HEK293 (cell line): ENCODE results near the gene FBXO2.
A peak's percentile ranks its signal among the peaks of the same experiment; 100 is the strongest.

Source experiments
- CTCF ChIA-PET: fragments of 350-600 bp; formaldehyde crosslinking; extraction: SDS; loops from one replicate; lab custom pipeline; 2021; ENCODE audit warnings: antibody characterized with exemption; lab: Yijun Ruan, JAX
- POLR2A ChIA-PET: fragments of 300-600 bp; formaldehyde crosslinking; extraction: SDS; loops from one replicate; lab custom pipeline; 2020; ENCODE audit warnings: antibody characterized with exemption, inconsistent platforms; lab: Yijun Ruan, JAX
- H3K27ac ChIP-seq: fragments of 200-500 bp; sonication (Bioruptor generic); 2 replicates; pipeline ENCODE4 v1.5.1; 2014; ENCODE audit warnings: low read depth, low read length, control low read depth, inconsistent platforms; ENCODE audit errors: extremely low read depth
- H3K36me3 ChIP-seq, 2 experiments: fragments of 200-500 bp in 1 of 2; sonication (Bioruptor generic) in 1 of 2; 1 replicate in 1 of 2; 2 replicates in 1 of 2; pipeline ENCODE4 v1.5.1; 2014 to 2017; ENCODE audit warnings: inconsistent platforms in 2 of 2, low read length in 2 of 2; ENCODE audit not compliant: control insufficient read depth in 2 of 2, insufficient read depth in 1 of 2
- H3K4me1 ChIP-seq: fragments of 200-500 bp; sonication (Bioruptor generic); 2 replicates; pipeline ENCODE4 v1.5.1; 2014; ENCODE audit warnings: mild to moderate bottlenecking, low read length, inconsistent platforms; ENCODE audit not compliant: control insufficient read depth, insufficient read depth
- H3K4me3 ChIP-seq: 2 replicates; pipeline ENCODE4 v1.5.1; 2011; ENCODE audit warnings: low read depth, mild to moderate bottlenecking, control low read depth, low read length, moderate library complexity
- H3K9me3 ChIP-seq: fragments of 200-500 bp; sonication (Bioruptor generic); 2 replicates; pipeline ENCODE4 v1.5.1; 2014; ENCODE audit warnings: low read depth, low read length, inconsistent platforms; ENCODE audit not compliant: control insufficient read depth, insufficient read depth
- BCL11A ChIP-seq: fragments of 450-650 bp; formaldehyde crosslinking; IDR thresholded peaks from 2 replicates; pipeline ENCODE4 v1.5.1; 2016; ENCODE audit warnings: low read depth, missing biosample characterization, missing genetic modification characterization
- FEZF1 ChIP-seq: fragments of 450-650 bp; formaldehyde crosslinking; IDR thresholded peaks from 2 replicates; pipeline ENCODE4 v1.5.1; 2016; ENCODE audit warnings: missing biosample characterization, missing genetic modification characterization
- KLF10 ChIP-seq: fragments of 450-650 bp; IDR thresholded peaks from 2 replicates; pipeline ENCODE4 v1.5.1; 2018; ENCODE audit warnings: missing biosample characterization, mild to moderate bottlenecking, missing genetic modification characterization
- ZBTB1 ChIP-seq: fragments of 450-650 bp; formaldehyde crosslinking; IDR thresholded peaks from 2 replicates; pipeline ENCODE4 v1.5.1; 2016; ENCODE audit warnings: missing biosample characterization, missing genetic modification characterization
- ZBTB17 ChIP-seq: fragments of 450-650 bp; formaldehyde crosslinking; IDR thresholded peaks from 2 replicates; pipeline ENCODE4 v1.5.1; 2016; ENCODE audit warnings: missing biosample characterization, missing genetic modification characterization
- ZBTB20 ChIP-seq: fragments of 450-650 bp; formaldehyde crosslinking; IDR thresholded peaks from 2 replicates; pipeline ENCODE4 v1.5.1; 2016; ENCODE audit warnings: missing biosample characterization, missing genetic modification characterization
- ZFHX2 ChIP-seq: fragments of 450-650 bp; formaldehyde crosslinking; conservative IDR thresholded peaks from 2 replicates; pipeline ENCODE4 v1.5.1; 2016; ENCODE audit warnings: missing biosample characterization, missing genetic modification characterization
- ZNF10 ChIP-seq: fragments of 450-650 bp; formaldehyde crosslinking; IDR thresholded peaks from 2 replicates; pipeline ENCODE4 v1.5.1; 2017; ENCODE audit warnings: missing biosample characterization, missing genetic modification characterization
- ZNF223 ChIP-seq: fragments of 450-650 bp; formaldehyde crosslinking; IDR thresholded peaks from 2 replicates; pipeline ENCODE4 v1.5.1; 2016; ENCODE audit warnings: missing biosample characterization, missing genetic modification characterization
- ZNF239 ChIP-seq: fragments of 450-650 bp; formaldehyde crosslinking; IDR thresholded peaks from 2 replicates; pipeline ENCODE4 v1.5.1; 2016; ENCODE audit warnings: missing biosample characterization, missing genetic modification characterization
- ZNF302 ChIP-seq: fragments of 450-650 bp; formaldehyde crosslinking; IDR thresholded peaks from 2 replicates; pipeline ENCODE4 v1.5.1; 2016; ENCODE audit warnings: missing biosample characterization, missing genetic modification characterization, low read depth
- ZNF335 ChIP-seq: fragments of 450-650 bp; formaldehyde crosslinking; conservative IDR thresholded peaks from 2 replicates; pipeline ENCODE4 v1.5.1; 2016; ENCODE audit warnings: missing biosample characterization, missing genetic modification characterization
- ZNF341 ChIP-seq: fragments of 450-650 bp; formaldehyde crosslinking; IDR thresholded peaks from 2 replicates; pipeline ENCODE4; 2016; ENCODE audit warnings: low read depth, missing biosample characterization, missing genetic modification characterization
- ZNF366 ChIP-seq: fragments of 450-650 bp; formaldehyde crosslinking; conservative IDR thresholded peaks from 2 replicates; pipeline ENCODE4 v1.5.1; 2016; ENCODE audit warnings: missing biosample characterization, missing genetic modification characterization
- ZNF596 ChIP-seq: fragments of 450-650 bp; IDR thresholded peaks from 2 replicates; pipeline ENCODE4 v1.5.0; 2018; ENCODE audit warnings: missing biosample characterization, mild to moderate bottlenecking, missing genetic modification characterization, moderate library complexity
- ZNF600 ChIP-seq: fragments of 450-650 bp; formaldehyde crosslinking; IDR thresholded peaks from 2 replicates; pipeline ENCODE4 v1.5.1; 2016; ENCODE audit warnings: missing biosample characterization, missing genetic modification characterization
- ZNF670 ChIP-seq: fragments of 450-650 bp; formaldehyde crosslinking; IDR thresholded peaks from 2 replicates; pipeline ENCODE4 v1.5.1; 2016; ENCODE audit warnings: missing biosample characterization, missing genetic modification characterization, low read depth
- ZNF843 ChIP-seq: fragments of 450-650 bp; formaldehyde crosslinking; IDR thresholded peaks from 2 replicates; pipeline ENCODE4 v1.5.1; 2016; ENCODE audit warnings: missing biosample characterization, missing genetic modification characterization
- TF ChIP-seq, protein P1 (sequence below): fragments of 450-650 bp; formaldehyde crosslinking; IDR thresholded peaks from 2 replicates; pipeline ENCODE4 v1.5.1; 2016; ENCODE audit warnings: missing biosample characterization, missing genetic modification characterization
- TF ChIP-seq, protein P2 (sequence below): fragments of 450-650 bp; formaldehyde crosslinking; IDR thresholded peaks from 2 replicates; pipeline ENCODE4 v1.5.1; 2017; ENCODE audit warnings: missing biosample characterization, missing genetic modification characterization
- TF ChIP-seq, protein P3 (sequence below): fragments of 450-650 bp; formaldehyde crosslinking; conservative IDR thresholded peaks from 2 replicates; pipeline ENCODE4 v1.5.1; 2016; ENCODE audit warnings: low read depth, missing biosample characterization, missing genetic modification characterization
- TF ChIP-seq, protein P4 (sequence below): fragments of 450-650 bp; formaldehyde crosslinking; IDR thresholded peaks from 2 replicates; pipeline ENCODE4 v1.5.1; 2016; ENCODE audit warnings: missing biosample characterization, missing genetic modification characterization

Gene FBXO2

DNA sequence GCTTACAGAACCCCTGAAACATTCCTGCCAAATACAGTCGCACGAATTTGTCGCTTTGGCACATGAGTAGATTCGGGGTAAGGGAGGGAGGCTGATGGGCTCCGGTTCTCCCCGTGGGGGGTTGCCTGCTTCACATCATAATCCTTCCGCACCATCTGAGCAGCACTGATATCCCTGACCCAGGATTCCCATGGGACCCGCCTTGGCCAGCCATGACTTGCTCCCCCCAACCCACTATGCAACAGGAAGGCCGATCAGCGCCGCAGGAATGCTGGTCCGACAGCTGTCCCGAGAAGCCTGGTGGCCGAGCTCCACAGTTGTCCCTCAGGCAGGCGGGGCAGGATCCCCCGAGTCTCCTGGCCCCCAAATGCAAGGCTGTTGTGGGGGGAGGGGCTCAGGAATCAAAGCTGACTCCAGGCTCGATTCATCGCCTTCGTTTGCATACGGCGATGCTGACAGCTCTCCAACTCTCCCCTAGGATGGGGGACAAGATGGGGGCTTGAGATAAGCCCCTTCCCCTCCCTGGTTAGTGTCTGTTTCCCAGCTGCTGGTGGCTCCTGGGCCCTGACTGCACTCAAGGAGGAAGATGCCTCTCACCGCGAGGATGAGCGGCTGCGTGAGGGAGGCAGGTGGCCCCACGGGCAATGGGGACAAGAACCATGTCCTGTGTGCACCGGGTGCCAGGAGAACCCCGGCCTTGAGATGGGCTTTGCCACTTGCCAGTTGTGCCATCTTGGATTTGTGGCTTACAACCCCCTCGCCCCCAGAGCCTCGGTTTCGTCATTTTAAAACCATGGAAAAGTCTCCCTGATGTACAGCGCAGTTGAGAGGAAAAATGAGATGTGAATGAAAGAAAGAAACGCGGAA lies 46.6 kb upstream of the FBXO2 start (continued):
- no peak for TF ChIP-seq ZBTB1
- no peak for TF ChIP-seq ZNF843 (tag by site-specific recombination)
- TF ChIP-seq, protein P1, sequence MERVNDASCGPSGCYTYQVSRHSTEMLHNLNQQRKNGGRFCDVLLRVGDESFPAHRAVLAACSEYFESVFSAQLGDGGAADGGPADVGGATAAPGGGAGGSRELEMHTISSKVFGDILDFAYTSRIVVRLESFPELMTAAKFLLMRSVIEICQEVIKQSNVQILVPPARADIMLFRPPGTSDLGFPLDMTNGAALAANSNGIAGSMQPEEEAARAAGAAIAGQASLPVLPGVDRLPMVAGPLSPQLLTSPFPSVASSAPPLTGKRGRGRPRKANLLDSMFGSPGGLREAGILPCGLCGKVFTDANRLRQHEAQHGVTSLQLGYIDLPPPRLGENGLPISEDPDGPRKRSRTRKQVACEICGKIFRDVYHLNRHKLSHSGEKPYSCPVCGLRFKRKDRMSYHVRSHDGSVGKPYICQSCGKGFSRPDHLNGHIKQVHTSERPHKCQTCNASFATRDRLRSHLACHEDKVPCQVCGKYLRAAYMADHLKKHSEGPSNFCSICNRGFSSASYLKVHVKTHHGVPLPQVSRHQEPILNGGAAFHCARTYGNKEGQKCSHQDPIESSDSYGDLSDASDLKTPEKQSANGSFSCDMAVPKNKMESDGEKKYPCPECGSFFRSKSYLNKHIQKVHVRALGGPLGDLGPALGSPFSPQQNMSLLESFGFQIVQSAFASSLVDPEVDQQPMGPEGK (tag by site-specific recombination) = 0 out of 2 replicates have a peak, but pooled peaks have one; percentile 19
- no peak for TF ChIP-seq ZBTB20 (tag by site-specific recombination)
- no peak for TF ChIP-seq ZNF341
- peak; percentile 37; the same call in 1 of the 2 replicates for TF ChIP-seq ZBTB17
- TF ChIP-seq ZNF223 (tag by site-specific recombination) = no peak
- no peak for TF ChIP-seq BCL11A (tag by site-specific recombination)
- TF ChIP-seq, protein P2, sequence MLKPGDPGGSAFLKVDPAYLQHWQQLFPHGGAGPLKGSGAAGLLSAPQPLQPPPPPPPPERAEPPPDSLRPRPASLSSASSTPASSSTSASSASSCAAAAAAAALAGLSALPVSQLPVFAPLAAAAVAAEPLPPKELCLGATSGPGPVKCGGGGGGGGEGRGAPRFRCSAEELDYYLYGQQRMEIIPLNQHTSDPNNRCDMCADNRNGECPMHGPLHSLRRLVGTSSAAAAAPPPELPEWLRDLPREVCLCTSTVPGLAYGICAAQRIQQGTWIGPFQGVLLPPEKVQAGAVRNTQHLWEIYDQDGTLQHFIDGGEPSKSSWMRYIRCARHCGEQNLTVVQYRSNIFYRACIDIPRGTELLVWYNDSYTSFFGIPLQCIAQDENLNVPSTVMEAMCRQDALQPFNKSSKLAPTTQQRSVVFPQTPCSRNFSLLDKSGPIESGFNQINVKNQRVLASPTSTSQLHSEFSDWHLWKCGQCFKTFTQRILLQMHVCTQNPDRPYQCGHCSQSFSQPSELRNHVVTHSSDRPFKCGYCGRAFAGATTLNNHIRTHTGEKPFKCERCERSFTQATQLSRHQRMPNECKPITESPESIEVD (tag by site-specific recombination) = no peak
- TF ChIP-seq ZNF366 (tag by site-specific recombination) = no peak
- TF ChIP-seq, protein P3, sequence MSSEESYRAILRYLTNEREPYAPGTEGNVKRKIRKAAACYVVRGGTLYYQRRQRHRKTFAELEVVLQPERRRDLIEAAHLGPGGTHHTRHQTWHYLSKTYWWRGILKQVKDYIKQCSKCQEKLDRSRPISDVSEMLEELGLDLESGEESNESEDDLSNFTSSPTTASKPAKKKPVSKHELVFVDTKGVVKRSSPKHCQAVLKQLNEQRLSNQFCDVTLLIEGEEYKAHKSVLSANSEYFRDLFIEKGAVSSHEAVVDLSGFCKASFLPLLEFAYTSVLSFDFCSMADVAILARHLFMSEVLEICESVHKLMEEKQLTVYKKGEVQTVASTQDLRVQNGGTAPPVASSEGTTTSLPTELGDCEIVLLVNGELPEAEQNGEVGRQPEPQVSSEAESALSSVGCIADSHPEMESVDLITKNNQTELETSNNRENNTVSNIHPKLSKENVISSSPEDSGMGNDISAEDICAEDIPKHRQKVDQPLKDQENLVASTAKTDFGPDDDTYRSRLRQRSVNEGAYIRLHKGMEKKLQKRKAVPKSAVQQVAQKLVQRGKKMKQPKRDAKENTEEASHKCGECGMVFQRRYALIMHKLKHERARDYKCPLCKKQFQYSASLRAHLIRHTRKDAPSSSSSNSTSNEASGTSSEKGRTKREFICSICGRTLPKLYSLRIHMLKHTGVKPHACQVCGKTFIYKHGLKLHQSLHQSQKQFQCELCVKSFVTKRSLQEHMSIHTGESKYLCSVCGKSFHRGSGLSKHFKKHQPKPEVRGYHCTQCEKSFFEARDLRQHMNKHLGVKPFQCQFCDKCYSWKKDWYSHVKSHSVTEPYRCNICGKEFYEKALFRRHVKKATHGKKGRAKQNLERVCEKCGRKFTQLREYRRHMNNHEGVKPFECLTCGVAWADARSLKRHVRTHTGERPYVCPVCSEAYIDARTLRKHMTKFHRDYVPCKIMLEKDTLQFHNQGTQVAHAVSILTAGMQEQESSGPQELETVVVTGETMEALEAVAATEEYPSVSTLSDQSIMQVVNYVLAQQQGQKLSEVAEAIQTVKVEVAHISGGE (tag by site-specific recombination) = no peak
- no peak for TF ChIP-seq ZNF335 (tag by site-specific recombination)
- no peak for TF ChIP-seq ZNF239 (tag by site-specific recombination)

DNA sequence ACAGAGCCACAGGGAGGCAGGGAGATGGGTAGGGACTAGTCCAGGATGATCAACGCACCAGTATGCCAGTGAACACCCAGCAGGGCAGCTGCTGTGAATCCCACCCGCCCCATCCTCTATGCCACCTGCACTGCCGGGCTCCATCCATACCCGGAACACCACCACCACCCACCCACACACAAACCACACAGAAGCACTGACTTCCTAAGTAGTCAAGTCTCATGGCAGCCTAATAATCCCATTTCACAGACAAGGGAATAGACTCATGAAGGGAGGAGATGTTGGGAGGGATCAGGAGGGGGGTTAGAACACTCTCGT lies 43.6 kb upstream of the FBXO2 start:
- no peak overlapping the region for H3K27ac ChIP-seq
- H3K36me3 ChIP-seq = no peaks in the 10 kb centered on the region
- no peaks in the 10 kb centered on the region for H3K9me3 ChIP-seq
- ChIA-PET POLR2A (interaction anchor here (0.6 to 1.4 kb wide), 2 partner anchors 9 to 108 kb away, joined by 3 to 4 read pairs; partner anchors contain the start of gene CLCN6), CTCF (interaction anchor here (1.0 kb wide), 1 partner anchor 9 kb away, joined by 3 read pairs; no protein-coding TSS in a partner anchor)
- no peak overlapping the region for H3K4me3 ChIP-seq
- TF ChIP-seq ZNF10 = no peak
- TF ChIP-seq ZNF670 (tag by site-specific recombination) = no peak
- TF ChIP-seq ZNF239 (tag by site-specific recombination) = no peak
- TF ChIP-seq, protein P4, sequence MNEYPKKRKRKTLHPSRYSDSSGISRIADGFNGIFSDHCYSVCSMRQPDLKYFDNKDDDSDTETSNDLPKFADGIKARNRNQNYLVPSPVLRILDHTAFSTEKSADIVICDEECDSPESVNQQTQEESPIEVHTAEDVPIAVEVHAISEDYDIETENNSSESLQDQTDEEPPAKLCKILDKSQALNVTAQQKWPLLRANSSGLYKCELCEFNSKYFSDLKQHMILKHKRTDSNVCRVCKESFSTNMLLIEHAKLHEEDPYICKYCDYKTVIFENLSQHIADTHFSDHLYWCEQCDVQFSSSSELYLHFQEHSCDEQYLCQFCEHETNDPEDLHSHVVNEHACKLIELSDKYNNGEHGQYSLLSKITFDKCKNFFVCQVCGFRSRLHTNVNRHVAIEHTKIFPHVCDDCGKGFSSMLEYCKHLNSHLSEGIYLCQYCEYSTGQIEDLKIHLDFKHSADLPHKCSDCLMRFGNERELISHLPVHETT = no peak
- TF ChIP-seq FEZF1 (tag by site-specific recombination) = no peak
- no peak for TF ChIP-seq KLF10
- peak; percentile 32; the same call in 1 of the 2 replicates for TF ChIP-seq ZNF600 (tag by site-specific recombination)
- TF ChIP-seq ZNF302 = no peak
- peak; percentile 49 for TF ChIP-seq ZFHX2
- TF ChIP-seq ZNF596 (tag by site-specific recombination) = no peak
- H3K4me1 ChIP-seq = no peaks in the 10 kb centered on the region
